DMS79 (cell line): Measurements from ENCODE around the gene FBXL7.

Experiments used
- DNase-seq: peaks from one replicate; lab custom pipeline; 2025; lab: John Stamatoyannopoulos, UW

Gene FBXL7

GRCh38 chr5:15774632-15775031 lies 274.7 kb downstream of the FBXL7 start:
- DNase-seq = no peak

- DNase-seq = no peak
Observed at GRCh38 chr5:15776346-15776745, 276.4 kb downstream of the FBXL7 start.

DNA sequence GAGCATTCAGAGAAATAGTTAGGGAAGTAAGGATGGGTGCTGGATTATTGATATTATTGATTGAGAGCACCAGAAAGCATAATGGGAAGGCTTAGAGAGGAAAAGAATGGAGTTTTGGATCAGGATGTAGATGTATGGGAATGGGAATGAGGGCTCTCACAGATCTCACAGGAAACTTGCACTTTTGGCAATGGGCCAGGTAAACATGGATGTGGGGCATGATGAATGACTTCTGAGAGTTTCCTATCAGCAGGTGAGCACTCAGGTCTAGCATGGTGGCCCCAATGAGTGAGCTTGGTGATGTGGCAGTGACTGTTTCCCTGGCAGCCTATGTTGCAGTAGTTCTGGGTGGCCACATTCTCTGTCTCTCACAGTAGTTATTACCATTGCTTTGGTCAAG lies 283.8 kb downstream of the FBXL7 start:
- no peak for DNase-seq

DNA sequence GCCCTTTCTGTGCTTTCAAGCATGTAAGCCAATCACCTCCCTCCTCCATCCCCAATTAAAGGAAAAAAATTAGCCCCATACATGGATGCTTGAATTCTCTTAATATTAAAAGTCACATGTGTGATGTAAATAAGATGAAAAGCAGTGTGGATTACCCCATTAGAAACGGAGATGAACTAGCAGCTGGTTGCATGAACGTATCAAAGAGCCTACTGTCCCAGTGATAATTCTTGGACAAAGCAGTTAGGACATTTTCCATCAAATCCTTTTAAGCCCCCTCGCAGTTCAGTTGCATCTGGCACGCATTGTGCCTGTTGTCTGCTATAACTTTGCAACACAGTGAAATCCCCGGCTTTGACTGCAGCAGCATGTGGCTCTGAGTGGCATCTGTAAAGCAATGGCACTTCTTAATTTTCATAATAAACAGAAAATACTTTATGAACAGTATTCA lies 285.6 kb downstream of the FBXL7 start:
- no peak for DNase-seq

GRCh38 chr5:15786326-15786725 lies 286.3 kb downstream of the FBXL7 start:
- no peak for DNase-seq

DNA sequence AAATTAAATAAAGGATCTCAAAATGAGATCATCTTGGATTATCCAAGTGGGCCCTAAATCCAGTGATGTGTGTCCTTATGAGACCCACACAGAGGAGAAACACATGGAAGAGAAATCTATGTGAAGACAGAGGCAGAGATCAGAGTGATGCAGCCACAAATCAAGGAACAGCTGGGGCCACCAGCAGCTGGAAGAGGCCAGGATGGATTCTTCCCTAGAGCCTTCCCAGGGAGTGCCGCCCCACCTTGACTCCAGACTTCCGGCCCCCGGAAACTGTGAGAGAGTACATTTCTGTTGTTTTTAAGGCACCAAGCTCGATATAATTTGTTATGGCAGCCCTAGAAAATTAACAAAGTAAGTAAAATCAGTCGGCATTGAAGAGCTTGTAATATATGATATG lies 286.9 kb downstream of the FBXL7 start:
- no peak for DNase-seq

DNA sequence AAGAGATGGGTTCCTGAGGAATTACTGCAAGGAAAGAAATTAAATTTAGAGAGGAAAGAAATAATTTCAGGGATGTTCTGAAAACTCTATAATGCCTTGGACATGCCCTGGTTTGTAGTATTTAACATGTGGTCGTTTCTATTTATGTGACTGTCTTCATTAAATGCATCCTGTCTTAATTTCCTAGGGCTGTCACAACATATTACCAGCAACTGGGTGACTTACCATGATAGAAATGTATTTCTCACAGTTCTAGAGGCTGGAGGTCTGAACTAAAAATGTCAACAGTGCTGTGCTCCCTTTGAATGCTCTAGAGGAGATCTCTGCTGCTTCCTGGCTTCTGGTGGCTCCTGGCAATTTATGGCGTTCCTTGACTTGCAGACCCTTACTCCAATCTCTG lies 287.7 kb downstream of the FBXL7 start:
- no peak for DNase-seq

DNA sequence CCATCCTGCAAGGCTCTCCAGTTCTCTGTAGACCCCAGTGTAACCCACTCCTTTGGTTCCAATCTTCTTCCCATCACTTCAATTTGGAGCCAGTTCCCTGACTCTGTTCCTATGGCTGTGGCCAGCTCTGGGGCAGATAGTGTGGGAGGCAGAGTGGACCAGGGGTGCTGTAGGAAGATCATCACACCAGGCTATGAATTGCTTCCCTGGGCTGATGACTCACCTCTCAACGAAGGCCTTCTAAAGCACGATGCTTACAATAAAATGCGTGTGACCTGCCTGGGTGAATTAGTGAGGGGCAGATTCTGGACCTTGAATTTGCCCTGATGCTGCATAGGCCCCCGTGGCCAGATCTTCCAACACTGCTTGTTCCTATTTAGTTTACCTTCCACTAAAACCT lies 289.7 kb downstream of the FBXL7 start:
- no peak for DNase-seq

DNA sequence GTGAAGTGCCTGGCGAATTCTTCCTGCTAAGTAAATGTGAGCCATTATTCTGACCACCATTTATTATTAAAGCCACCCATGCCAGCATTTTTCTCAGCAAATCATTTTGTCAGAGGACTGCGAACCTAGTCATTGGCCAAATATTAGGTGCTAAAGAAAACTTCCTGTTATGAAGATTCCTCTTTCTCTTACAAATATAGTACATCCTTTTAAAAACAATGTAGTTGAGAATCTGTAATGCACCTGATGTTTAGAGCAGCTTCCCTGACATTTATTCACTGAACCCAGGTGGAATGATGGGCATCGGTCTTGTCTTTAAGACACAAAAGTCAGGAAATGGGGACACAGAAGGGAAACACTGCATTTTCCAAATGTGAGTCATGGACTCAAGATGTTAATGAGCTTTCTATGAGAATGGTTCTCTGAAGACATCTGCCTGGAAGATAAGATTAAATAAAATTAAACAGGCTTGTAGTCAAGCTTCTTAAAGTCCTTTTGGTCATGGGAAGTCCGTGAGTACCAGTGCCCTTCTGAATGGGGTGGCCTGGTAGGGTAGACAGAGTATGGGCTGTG lies 290.6 kb downstream of the FBXL7 start:
- no peak for DNase-seq

DNA sequence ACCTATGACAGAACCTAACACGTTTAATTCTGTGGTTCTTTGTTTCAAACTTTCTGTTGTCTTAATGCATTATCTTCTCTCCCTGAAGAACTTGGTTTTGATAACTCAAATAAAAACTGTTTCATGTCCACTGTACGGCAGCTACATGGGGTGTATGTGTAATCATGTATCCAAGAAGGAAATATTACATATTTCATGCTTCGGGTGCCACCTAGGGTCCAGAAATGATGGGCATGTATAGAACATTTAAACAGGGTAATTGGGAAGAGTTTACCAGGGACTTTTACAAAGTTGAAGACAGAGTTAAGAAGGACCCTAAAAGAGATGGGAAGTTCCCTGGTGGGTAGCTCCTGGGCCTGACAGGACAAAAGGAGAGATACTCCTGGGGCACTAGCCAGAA lies 291.3 kb downstream of the FBXL7 start:
- DNase-seq = no peak

DNA sequence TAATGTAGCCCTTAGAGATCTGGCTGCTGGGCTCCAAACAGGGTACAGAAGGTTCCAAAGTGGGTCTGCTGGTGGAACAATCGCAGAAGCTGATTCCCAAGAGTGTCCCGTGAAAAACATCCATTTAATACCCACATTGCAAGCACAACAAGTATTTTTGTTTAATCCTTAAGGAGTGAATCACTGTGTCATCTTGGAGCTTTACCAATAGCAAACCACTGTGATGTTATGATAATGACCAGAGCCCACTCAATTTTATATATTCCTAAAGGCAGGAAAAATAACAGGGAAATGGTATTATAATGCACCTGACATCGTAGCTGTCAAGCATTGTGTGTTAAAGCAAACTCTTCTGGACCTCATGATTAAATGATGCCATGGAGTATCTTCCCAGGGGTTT lies 291.9 kb downstream of the FBXL7 start:
- no peak for DNase-seq

DNA sequence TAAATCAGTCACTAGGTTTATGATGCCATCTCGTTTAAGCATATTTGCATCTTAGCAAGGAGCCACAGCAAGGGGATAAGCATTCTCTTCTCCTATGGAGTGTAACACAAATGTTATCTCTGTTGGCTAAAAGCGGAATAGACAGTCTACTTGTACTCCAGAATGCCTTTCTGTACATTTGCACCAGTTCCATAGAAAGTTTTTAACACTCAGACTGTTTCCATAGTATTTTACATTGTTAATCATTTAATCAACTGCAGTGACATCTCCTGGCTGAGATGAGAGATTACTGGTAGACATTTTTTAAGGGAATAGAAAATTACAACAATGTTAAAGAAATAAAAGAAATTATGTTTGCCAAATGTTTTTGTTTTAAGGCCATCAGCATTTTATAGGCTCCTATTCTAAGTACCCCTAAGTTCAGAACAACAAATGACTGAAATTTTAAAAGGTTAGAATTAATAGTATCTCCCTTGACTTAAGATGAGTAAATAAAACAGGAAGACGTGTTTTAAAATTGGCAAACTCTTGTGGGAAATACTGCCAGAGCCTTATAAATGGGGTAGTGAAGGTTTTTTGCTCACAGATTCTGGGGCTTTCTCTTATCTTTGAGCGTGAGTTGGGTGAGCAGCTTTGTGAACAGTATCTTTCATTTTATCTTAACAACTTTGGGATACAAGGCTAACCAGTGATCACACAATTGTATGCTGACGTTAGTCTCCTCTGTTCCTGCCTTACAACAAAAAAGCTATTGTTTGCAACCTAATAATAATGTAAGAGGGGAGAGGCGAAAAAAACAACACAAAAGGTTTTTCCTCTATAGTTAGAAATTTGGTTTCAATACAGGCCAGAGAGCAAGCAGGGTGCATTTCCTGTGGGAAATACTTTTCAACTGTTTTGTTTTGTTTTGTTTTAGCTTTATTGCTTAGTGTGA lies 294.3 kb downstream of the FBXL7 start:
- DNase-seq = no peak

GRCh38 chr5:15796096-15796495 lies 296.1 kb downstream of the FBXL7 start:
- no peak for DNase-seq

- DNase-seq = no peak
Observed at GRCh38 chr5:15796557-15796956, 296.6 kb downstream of the FBXL7 start.

DNA sequence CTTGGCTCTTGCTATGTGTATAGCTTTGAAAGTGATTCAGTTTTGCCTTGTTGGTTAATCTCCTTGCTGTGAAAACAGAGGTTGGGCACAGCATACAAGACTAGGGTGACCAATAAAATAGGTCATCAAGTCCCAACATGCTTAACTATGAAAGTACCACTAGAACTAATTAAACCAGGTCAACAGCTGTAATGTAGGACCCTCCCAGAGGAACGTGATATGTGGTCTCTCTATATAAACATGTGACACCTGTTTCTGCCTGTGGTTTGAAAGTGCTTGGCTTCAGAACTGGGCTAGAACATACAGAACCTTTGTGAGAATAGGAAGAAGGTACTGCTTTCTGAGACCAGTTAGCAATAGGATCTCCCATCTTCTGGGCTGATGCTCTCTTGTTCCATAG lies 297.1 kb downstream of the FBXL7 start:
- DNase-seq = no peak

GRCh38 chr5:15798006-15798405 lies 298.0 kb downstream of the FBXL7 start:
- no peak for DNase-seq

- no peak for DNase-seq
Observed at GRCh38 chr5:15799014-15799413, 299.0 kb downstream of the FBXL7 start.

GRCh38 chr5:15799612-15800011 lies 299.6 kb downstream of the FBXL7 start:
- DNase-seq = no peak

- DNase-seq = no peak
Observed at GRCh38 chr5:15803280-15803679, 303.3 kb downstream of the FBXL7 start.

DNA sequence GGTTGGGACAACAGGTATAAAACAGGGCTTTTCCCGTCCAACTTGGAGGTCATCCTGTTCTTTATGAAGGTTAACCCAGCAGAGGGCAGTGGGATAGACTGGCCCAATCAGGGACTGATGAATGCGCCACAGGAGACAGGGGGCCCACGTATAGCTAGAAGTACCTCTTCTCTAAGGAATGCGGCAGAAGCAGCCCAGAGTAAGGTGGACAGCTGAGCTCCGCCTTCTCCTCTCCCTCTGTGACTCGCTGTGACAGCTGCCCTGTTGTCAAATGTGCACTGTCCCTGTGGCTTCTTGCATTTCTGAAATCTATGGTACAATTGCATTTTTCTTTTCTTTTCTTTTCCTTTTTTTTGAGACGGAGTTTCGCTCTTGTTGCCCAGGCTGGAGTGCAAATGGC lies 306.6 kb downstream of the FBXL7 start:
- DNase-seq = no peak

- no peak for DNase-seq
Observed at GRCh38 chr5:15807248-15807647, 307.3 kb downstream of the FBXL7 start.

DNA sequence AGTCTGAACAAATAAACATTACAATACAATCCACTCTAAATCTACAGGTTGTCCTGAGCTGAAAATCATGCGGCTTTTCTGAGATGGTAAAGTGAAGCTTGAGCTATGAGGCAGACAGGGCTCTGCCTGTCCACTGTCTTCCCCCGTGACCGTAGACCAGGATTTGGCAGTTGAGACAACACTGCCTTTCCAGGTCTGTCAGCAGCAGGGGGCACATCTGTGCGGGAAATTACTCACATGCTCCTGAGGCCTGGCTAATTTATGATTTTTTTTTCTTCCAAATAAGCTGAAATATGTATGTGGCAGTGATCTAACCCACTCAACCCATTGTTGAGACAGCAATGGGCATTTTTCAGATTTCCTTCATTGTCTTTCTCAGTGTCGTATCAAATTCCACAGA lies 307.9 kb downstream of the FBXL7 start:
- no peak for DNase-seq

- DNase-seq = no peak
Observed at GRCh38 chr5:15808577-15808976, 308.6 kb downstream of the FBXL7 start.

GRCh38 chr5:15819617-15820016 lies 319.6 kb downstream of the FBXL7 start:
- no peak for DNase-seq
